ENCODE results near the gene OR6J1. TPM values are rescaled to one million over a fixed set of nuclear protein-coding genes. Genes with fewer than 3 reads are reported as not detected.

Gene OR6J1
- total RNA-seq, 1 experiment from 2014 or later = not detected

GRCh38 chr14:22630486-22630885 is 13.7 kb downstream of the OR6J1 start:
- intact Hi-C loops (cut with micrococcal nuclease; ENCODE audit: unreplicated experiment) = no loop called here

GRCh38 chr14:22630066-22630465 is 14.1 kb downstream of the OR6J1 start:
- Histone ChIP-seq H3K27ac (ENCODE audit: low read depth, low read length, poor library complexity, severe bottlenecking) (no peak overlapping the region), H3K4me3 (ENCODE audit: low read depth, low read length, poor library complexity, severe bottlenecking) (no peak overlapping the region), H3K4me1 (ENCODE audit: insufficient read depth, low read length, poor library complexity, severe bottlenecking) (no peaks in the 10 kb centered on the region), H3K9me3 (ENCODE audit: low read depth, low read length, poor library complexity, severe bottlenecking) (no peaks in the 10 kb centered on the region), H3K27me3 (replicated peaks; ENCODE audit: insufficient read depth, low read depth, low read length, poor library complexity) (no peaks in the 10 kb centered on the region), H3K36me3 (ENCODE audit: insufficient read depth, low read length, poor library complexity, severe bottlenecking) (no peaks in the 10 kb centered on the region)
- no peak for TF ChIP-seq EZH2 (IDR thresholded peaks at IDR 0.05; ENCODE audit: borderline replicate concordance, low read depth, low read length, poor library complexity, severe bottlenecking)
- TF ChIP-seq CTCF (conservative IDR thresholded peaks at IDR 0.05; ENCODE audit: low read depth, low read length) = no peak
- ChIA-PET POLR2A (ENCODE audit: low non-redundant PET) (no interaction called here), CTCF (interaction anchor here (0.6 kb wide), 1 partner anchor 192 kb away, joined by 3 read pairs; no protein-coding TSS in a partner anchor)
- intact Hi-C loops (cut with micrococcal nuclease; ENCODE audit: unreplicated experiment) = no loop called here
- no peak for DNase-seq (ENCODE audit: low spot score)
- no TSS peak for BruUV-seq (replicated peaks)

More at GRCh38 chr14:22630486-22630885, 13.7 kb downstream of the OR6J1 start:
- H3K9me3 ChIP-seq (ENCODE audit: low read depth, low read length, poor library complexity, severe bottlenecking) = no peaks in the 10 kb centered on the region
- CTCF ChIA-PET = interaction anchor here (0.6 kb wide), 1 partner anchor 192 kb away, joined by 3 read pairs; no protein-coding TSS in a partner anchor
- no peak overlapping the region for H3K27ac ChIP-seq (ENCODE audit: low read depth, low read length, poor library complexity, severe bottlenecking)
- no TSS peak for BruUV-seq (replicated peaks)
- no peaks in the 10 kb centered on the region for H3K4me1 ChIP-seq (ENCODE audit: insufficient read depth, low read length, poor library complexity, severe bottlenecking)
- TF ChIP-seq EZH2 (IDR thresholded peaks at IDR 0.05; ENCODE audit: borderline replicate concordance, low read depth, low read length, poor library complexity, severe bottlenecking) (no peak), CTCF (conservative IDR thresholded peaks at IDR 0.05; ENCODE audit: low read depth, low read length) (no peak)
- no peaks in the 10 kb centered on the region for H3K27me3 ChIP-seq (replicated peaks; ENCODE audit: insufficient read depth, low read depth, low read length, poor library complexity)
- DNase-seq (ENCODE audit: low spot score) = no peak
- no peaks in the 10 kb centered on the region for H3K36me3 ChIP-seq (ENCODE audit: insufficient read depth, low read length, poor library complexity, severe bottlenecking)
- POLR2A ChIA-PET (ENCODE audit: low non-redundant PET) = interaction anchor here (0.7 kb wide), 1 partner anchor 588 kb away, joined by 3 read pairs; no protein-coding TSS in a partner anchor
- H3K4me3 ChIP-seq (ENCODE audit: low read depth, low read length, poor library complexity, severe bottlenecking) = no peak overlapping the region

- H3K36me3 ChIP-seq (ENCODE audit: insufficient read depth, low read length, poor library complexity, severe bottlenecking) = no peaks in the 10 kb centered on the region
- BruUV-seq (replicated peaks) = no TSS peak
- CTCF ChIA-PET = no interaction called here
- no peaks in the 10 kb centered on the region for H3K4me1 ChIP-seq (ENCODE audit: insufficient read depth, low read length, poor library complexity, severe bottlenecking)
- intact Hi-C loops (cut with micrococcal nuclease; ENCODE audit: unreplicated experiment) = no loop called here
- H3K9me3 ChIP-seq (ENCODE audit: low read depth, low read length, poor library complexity, severe bottlenecking) = no peaks in the 10 kb centered on the region
- no peak overlapping the region for H3K27ac ChIP-seq (ENCODE audit: low read depth, low read length, poor library complexity, severe bottlenecking)
- H3K27me3 ChIP-seq (replicated peaks; ENCODE audit: insufficient read depth, low read depth, low read length, poor library complexity) = no peaks in the 10 kb centered on the region
- no peak overlapping the region for H3K4me3 ChIP-seq (ENCODE audit: low read depth, low read length, poor library complexity, severe bottlenecking)
- POLR2A ChIA-PET (ENCODE audit: low non-redundant PET) = no interaction called here
- TF ChIP-seq EZH2 (IDR thresholded peaks at IDR 0.05; ENCODE audit: borderline replicate concordance, low read depth, low read length, poor library complexity, severe bottlenecking) (no peak), CTCF (conservative IDR thresholded peaks at IDR 0.05; ENCODE audit: low read depth, low read length) (no peak)
- no peak for DNase-seq (ENCODE audit: low spot score)
Observed at GRCh38 chr14:22629361-22629760, 14.8 kb downstream of the OR6J1 start.

Data from A673 (cell line).